NCI-H2107 treated with DMSO at 0.1 percent for 48 hours (cell line): ENCODE measurements around the gene MEAK7.

Source experiments
- DNase-seq: peaks from one replicate; lab custom pipeline; 2025; ENCODE audit not compliant: unreplicated experiment; lab: John Stamatoyannopoulos, UW

The MEAK7 gene

GRCh38 chr16:84471316-84471715, 33.1 kb downstream of the MEAK7 start:
- no peak for DNase-seq

GRCh38 chr16:84467709-84468108, 36.8 kb downstream of the MEAK7 start:
- DNase-seq: no peak

GRCh38 chr16:84467256-84467655, 37.2 kb downstream of the MEAK7 start:
- no peak for DNase-seq

GRCh38 chr16:84466692-84467091, 37.8 kb downstream of the MEAK7 start:
- no peak for DNase-seq

GRCh38 chr16:84465154-84465553, 39.3 kb downstream of the MEAK7 start:
- no peak for DNase-seq

- no peak for DNase-seq
Observed at GRCh38 chr16:84464116-84464515, 40.3 kb downstream of the MEAK7 start.

GRCh38 chr16:84463221-84463620, 41.2 kb downstream of the MEAK7 start:
- DNase-seq: no peak

- DNase-seq: no peak
Observed at GRCh38 chr16:84462296-84463210, 41.9 kb downstream of the MEAK7 start.

GRCh38 chr16:84461413-84462295, 42.8 kb downstream of the MEAK7 start:
- DNase-seq: no peak

- no peak for DNase-seq
Observed at GRCh38 chr16:84461029-84461412, 43.4 kb downstream of the MEAK7 start.

GRCh38 chr16:84460406-84461028, 43.9 kb downstream of the MEAK7 start:
- no peak for DNase-seq

GRCh38 chr16:84459941-84460405, 44.5 kb downstream of the MEAK7 start:
- DNase-seq: peak; percentile 6

- no peak for DNase-seq
Observed at GRCh38 chr16:84459533-84459894, 44.9 kb downstream of the MEAK7 start.

GRCh38 chr16:84458606-84459532, 45.6 kb downstream of the MEAK7 start:
- DNase-seq: no peak

- DNase-seq: no peak
Observed at GRCh38 chr16:84455031-84455430, 49.4 kb downstream of the MEAK7 start.
